Activated naive CD8-positive, alpha-beta T cell treated with anti-CD3 and anti-CD28 coated beads, Interleukin-2, amount 10 ng/mL, durations not matched to agents 7 days and 5 days (primary cell): ENCODE data around the gene MGST1. TPM values are rescaled to one million over a fixed set of nuclear protein-coding genes. Genes with fewer than 3 reads are reported as not detected.

Experiments used
- ATAC-seq: fragments of 150-1000 bp; cut with Tn5 transposase; one replicate; pipeline ENCODE4 v1.10.0; 2021; ENCODE audit warnings: low read depth, moderate library complexity
- POLR2A ChIA-PET: fragments of 350-600 bp; sonication (Branson Sonifier 250); formaldehyde crosslinking; loops from one replicate; lab custom pipeline; 2021; ENCODE audit warnings: antibody characterized with exemption; lab: Charles Lee
- DNase-seq: peaks from one replicate; pipeline ENCODE4 v3.0.0; 2021
- H3K27ac Mint-ChIP-seq: one replicate; pipeline ENCODE4 v1.8.0; 2022; ENCODE audit warnings: mild to moderate bottlenecking, mixed read lengths
- H3K27me3 Mint-ChIP-seq: one replicate; pipeline ENCODE4 v1.8.0; 2022; ENCODE audit warnings: mild to moderate bottlenecking, moderate library complexity, mixed read lengths
- H3K36me3 Mint-ChIP-seq: one replicate; pipeline ENCODE4 v1.8.0; 2021; ENCODE audit warnings: mild to moderate bottlenecking, mixed read lengths
- H3K4me1 Mint-ChIP-seq: one replicate; pipeline ENCODE4 v1.8.0; 2021; ENCODE audit warnings: mixed read lengths
- H3K4me3 Mint-ChIP-seq: one replicate; pipeline ENCODE4 v1.8.0; 2022; ENCODE audit warnings: mild to moderate bottlenecking, moderate library complexity, mixed read lengths
- H3K9me3 Mint-ChIP-seq: one replicate; pipeline ENCODE4 v1.8.0; 2021; ENCODE audit warnings: mixed read lengths
- total RNA-seq, 2 experiments: library from RNA; stranded (reverse); gene quantifications; one replicate each; pipeline ENCODE4 v1.2.3, GENCODE V29; 2021

Gene MGST1
- total RNA-seq: 1 to 10 TPM; 1.1 to 1.6 TPM

GRCh38 chr12:16347391-16348298 lies at the start of gene MGST1:
MGST1 (plus strand) TSS chr12:16347645; CDS start chr12:16354253, 6,608 bp downstream.
- no peak for DNase-seq

GRCh38 chr12:16299403-16299802 lies 48.0 kb upstream of the MGST1 start:
- H3K4me1 Mint-ChIP-seq: no peaks in the 10 kb centered on the region
- H3K27me3 Mint-ChIP-seq: no peaks in the 10 kb centered on the region
- H3K4me3 Mint-ChIP-seq: no peak overlapping the region
- no peak overlapping the region for H3K27ac Mint-ChIP-seq
- H3K36me3 Mint-ChIP-seq: no peaks in the 10 kb centered on the region
- no peak for DNase-seq
- no peak for ATAC-seq
- no peaks in the 10 kb centered on the region for H3K9me3 Mint-ChIP-seq
- POLR2A ChIA-PET: no interaction called here

More at GRCh38 chr12:16347391-16348298, at the start of gene MGST1:
- peaks cover 1% of the 10 kb centered on the region for H3K9me3 Mint-ChIP-seq
- peaks cover 8% of the 10 kb centered on the region for H3K27me3 Mint-ChIP-seq
- no peaks in the 10 kb centered on the region for H3K36me3 Mint-ChIP-seq
- H3K4me1 Mint-ChIP-seq: no peaks in the 10 kb centered on the region
- POLR2A ChIA-PET: no interaction called here
- ATAC-seq: no peak
- H3K27ac Mint-ChIP-seq: no peak within 1 kb of the TSS
- no peak within 1 kb of the TSS for H3K4me3 Mint-ChIP-seq

- H3K27ac Mint-ChIP-seq: no peak overlapping the region
- ATAC-seq (no peak), DNase-seq (no peak)
- H3K9me3 Mint-ChIP-seq: no peaks in the 10 kb centered on the region
- no peak overlapping the region for H3K4me3 Mint-ChIP-seq
- POLR2A ChIA-PET: no interaction called here
- no peaks in the 10 kb centered on the region for H3K36me3 Mint-ChIP-seq
- no peaks in the 10 kb centered on the region for H3K27me3 Mint-ChIP-seq
- H3K4me1 Mint-ChIP-seq: no peaks in the 10 kb centered on the region
Measured at GRCh38 chr12:16300122-16300521, 47.3 kb upstream of the MGST1 start.

- POLR2A ChIA-PET: no interaction called here
- Mint-ChIP-seq H3K36me3 (no peaks in the 10 kb centered on the region), H3K9me3 (no peaks in the 10 kb centered on the region), H3K27me3 (no peaks in the 10 kb centered on the region), H3K4me3 (no peak overlapping the region), H3K4me1 (no peaks in the 10 kb centered on the region), H3K27ac (no peak overlapping the region)
- DNase-seq (no peak), ATAC-seq (no peak)
Measured at GRCh38 chr12:16300736-16301135, 46.7 kb upstream of the MGST1 start.

GRCh38 chr12:16303939-16304338 lies 43.5 kb upstream of the MGST1 start:
- H3K36me3 Mint-ChIP-seq: no peaks in the 10 kb centered on the region
- ATAC-seq (no peak), DNase-seq (no peak)
- POLR2A ChIA-PET: no interaction called here
- H3K9me3 Mint-ChIP-seq: peaks cover 2% of the 10 kb centered on the region
- H3K27me3 Mint-ChIP-seq: no peaks in the 10 kb centered on the region
- H3K4me1 Mint-ChIP-seq: no peaks in the 10 kb centered on the region
- H3K27ac Mint-ChIP-seq: no peak overlapping the region
- no peak overlapping the region for H3K4me3 Mint-ChIP-seq

- no peak for ATAC-seq
- Mint-ChIP-seq H3K27me3 (no peaks in the 10 kb centered on the region), H3K36me3 (no peaks in the 10 kb centered on the region), H3K9me3 (peaks cover 9% of the 10 kb centered on the region), H3K4me3 (no peak overlapping the region), H3K4me1 (no peaks in the 10 kb centered on the region), H3K27ac (no peak overlapping the region)
- DNase-seq: no peak
- POLR2A ChIA-PET: no interaction called here
Measured at GRCh38 chr12:16307856-16308475, 39.5 kb upstream of the MGST1 start.

GRCh38 chr12:16310934-16311333 lies 36.5 kb upstream of the MGST1 start:
- ATAC-seq (no peak), DNase-seq (no peak)
- no peak overlapping the region for H3K4me3 Mint-ChIP-seq
- POLR2A ChIA-PET: no interaction called here
- H3K4me1 Mint-ChIP-seq: no peaks in the 10 kb centered on the region
- H3K27me3 Mint-ChIP-seq: no peaks in the 10 kb centered on the region
- H3K9me3 Mint-ChIP-seq: peaks cover 12% of the 10 kb centered on the region
- H3K36me3 Mint-ChIP-seq: no peaks in the 10 kb centered on the region
- no peak overlapping the region for H3K27ac Mint-ChIP-seq

- H3K4me3 Mint-ChIP-seq: no peak overlapping the region
- H3K27ac Mint-ChIP-seq: no peak overlapping the region
- H3K27me3 Mint-ChIP-seq: no peaks in the 10 kb centered on the region
Measured at GRCh38 chr12:16323010-16323409, 24.4 kb upstream of the MGST1 start.

GRCh38 chr12:16323638-16324037 lies 23.8 kb upstream of the MGST1 start:
- Mint-ChIP-seq H3K9me3 (peaks cover 2% of the 10 kb centered on the region), H3K36me3 (no peaks in the 10 kb centered on the region), H3K4me3 (no peak overlapping the region), H3K4me1 (no peaks in the 10 kb centered on the region), H3K27me3 (no peaks in the 10 kb centered on the region), H3K27ac (no peak overlapping the region)
- ATAC-seq (no peak), DNase-seq (no peak)
- POLR2A ChIA-PET: no interaction called here

More at GRCh38 chr12:16323010-16323409, 24.4 kb upstream of the MGST1 start:
- DNase-seq: no peak
- ATAC-seq: no peak
- Mint-ChIP-seq H3K4me1 (no peaks in the 10 kb centered on the region), H3K9me3 (peaks cover 2% of the 10 kb centered on the region), H3K36me3 (no peaks in the 10 kb centered on the region)
- POLR2A ChIA-PET: no interaction called here

- H3K4me1 Mint-ChIP-seq: no peaks in the 10 kb centered on the region
- POLR2A ChIA-PET: no interaction called here
- DNase-seq: no peak
Measured at GRCh38 chr12:16324272-16324671, 23.2 kb upstream of the MGST1 start.

GRCh38 chr12:16324772-16325171 lies 22.7 kb upstream of the MGST1 start:
- Mint-ChIP-seq H3K9me3 (peaks cover 2% of the 10 kb centered on the region), H3K27me3 (no peaks in the 10 kb centered on the region), H3K27ac (no peak overlapping the region), H3K36me3 (no peaks in the 10 kb centered on the region), H3K4me1 (no peaks in the 10 kb centered on the region), H3K4me3 (no peak overlapping the region)
- POLR2A ChIA-PET: no interaction called here
- no peak for DNase-seq
- ATAC-seq: no peak

More at GRCh38 chr12:16324272-16324671, 23.2 kb upstream of the MGST1 start:
- Mint-ChIP-seq H3K36me3 (no peaks in the 10 kb centered on the region), H3K4me3 (no peak overlapping the region), H3K9me3 (peaks cover 2% of the 10 kb centered on the region), H3K27me3 (no peaks in the 10 kb centered on the region), H3K27ac (no peak overlapping the region)
- no peak for ATAC-seq

GRCh38 chr12:16325426-16325825 lies 22.0 kb upstream of the MGST1 start:
- DNase-seq (no peak), ATAC-seq (no peak)
- Mint-ChIP-seq H3K4me1 (no peaks in the 10 kb centered on the region), H3K9me3 (peaks cover 2% of the 10 kb centered on the region), H3K36me3 (no peaks in the 10 kb centered on the region), H3K4me3 (no peak overlapping the region), H3K27me3 (no peaks in the 10 kb centered on the region), H3K27ac (no peak overlapping the region)
- POLR2A ChIA-PET: no interaction called here

- H3K4me1 Mint-ChIP-seq: no peaks in the 10 kb centered on the region
- no peak overlapping the region for H3K4me3 Mint-ChIP-seq
- no peak overlapping the region for H3K27ac Mint-ChIP-seq
- H3K36me3 Mint-ChIP-seq: no peaks in the 10 kb centered on the region
- ATAC-seq (no peak), DNase-seq (no peak)
- H3K9me3 Mint-ChIP-seq: peaks cover 2% of the 10 kb centered on the region
- POLR2A ChIA-PET: no interaction called here
- no peaks in the 10 kb centered on the region for H3K27me3 Mint-ChIP-seq
Measured at GRCh38 chr12:16327963-16328362, 19.5 kb upstream of the MGST1 start.

- Mint-ChIP-seq H3K27ac (no peak overlapping the region), H3K36me3 (no peaks in the 10 kb centered on the region), H3K27me3 (no peaks in the 10 kb centered on the region), H3K9me3 (peaks cover 2% of the 10 kb centered on the region), H3K4me3 (no peak overlapping the region), H3K4me1 (no peaks in the 10 kb centered on the region)
- POLR2A ChIA-PET: no interaction called here
- no peak for ATAC-seq
- DNase-seq: no peak
Measured at GRCh38 chr12:16329594-16329993, 17.9 kb upstream of the MGST1 start.
